ENCODE results near the gene NCK2.

GRCh38 chr2:105782123-105782522 is 37.4 kb downstream of the NCK2 start:
- TF ChIP-seq FOS (IDR thresholded peaks at IDR 0.05; ENCODE audit: low read depth, low read length) (no peak), POLR2A (IDR thresholded peaks at IDR 0.05; ENCODE audit: low read depth, low read length) (no peak), RAD21 (IDR thresholded peaks at IDR 0.05; ENCODE audit: low read length) (peak; percentile 16; the same call in 1 of the 2 replicates), CTCF (conservative IDR thresholded peaks at IDR 0.05; ENCODE audit: low read depth, low read length) (peak; percentile 15; the same call in 1 of the 2 replicates), USF2 (IDR thresholded peaks at IDR 0.05; ENCODE audit: low read depth, low read length) (no peak), MAFK (IDR thresholded peaks at IDR 0.05; ENCODE audit: low read depth, low read length) (no peak), MXI1 (IDR thresholded peaks at IDR 0.05; ENCODE audit: borderline replicate concordance, low read depth, low read length) (no peak)

All from IMR-90 (cell line).